DOHH2 (cell line): Measurements from ENCODE around the gene FILIP1L.

Source experiments
- CTCF ChIP-seq: fragments of 200-600 bp; sonication (generic); IDR thresholded peaks from one replicate; pipeline ENCODE4 v1.5.1; 2014; ENCODE audit warnings: antibody characterized with exemption, mild to moderate bottlenecking, low read depth, low read length; ENCODE audit not compliant: poor library complexity, severe bottlenecking
- EZH2phosphoT487 ChIP-seq: fragments of 200-600 bp; sonication (generic); IDR thresholded peaks from 2 replicates; pipeline ENCODE4 v1.6.1; 2017; ENCODE audit warnings: borderline replicate concordance, mild to moderate bottlenecking, antibody characterized with exemption, low read length, moderate library complexity, mixed read lengths

- TF ChIP-seq CTCF, result no peak
- no peak for TF ChIP-seq EZH2phosphoT487
These were observed 137.7 kb downstream of the FILIP1L start for GRCh38 chr3:99976584-99976983.
